Tibial artery (tissue), 4 donors: ENCODE results near the gene TMEM178A.

Experiments used
- DNase-seq, 2 donors: peaks; one replicate each; pipeline ENCODE4 v3.0.0-alpha.2; 2019
- H3K27ac ChIP-seq, 2 donors: fragments of 200-600 bp; sonication (generic) in 1 of 2; 1 replicate in 1 of 2; 2 replicates in 1 of 2; pipeline ENCODE4 v1.5.1; 2018 to 2019; ENCODE audit warnings: mild to moderate bottlenecking in 1 of 2
- H3K27me3 ChIP-seq, 2 donors: fragments of 200-600 bp; sonication (generic) in 1 of 2; one replicate each; pipeline versions ENCODE4 v1.5.1 to v1.6.0; 2016 to 2019
- H3K36me3 ChIP-seq, 3 donors: fragments of 200-600 bp; sonication (generic) in 2 of 3; one replicate each; pipeline ENCODE4 v1.5.1; 2016 to 2019; ENCODE audit warnings: mild to moderate bottlenecking in 2 of 3
- H3K4me1 ChIP-seq, 4 donors: fragments of 200-600 bp; sonication (generic) in 2 of 4; 1 replicate in 3 of 4; 2 replicates in 1 of 4; pipeline ENCODE4 v1.5.1; 2016 to 2019
- H3K4me3 ChIP-seq, 2 donors: fragments of 200-600 bp; sonication (generic) in 1 of 2; 1 replicate in 1 of 2; 2 replicates in 1 of 2; pipeline ENCODE4 v1.5.1; 2018 to 2019; ENCODE audit warnings: mild to moderate bottlenecking in 2 of 2
- H3K9me3 ChIP-seq, 3 donors: fragments of 200-600 bp; sonication (generic) in 1 of 3; one replicate each; pipeline ENCODE4 v1.5.1; 2016 to 2019
- CTCF ChIP-seq, 2 experiments: fragments of 200-600 bp in 1 of 2; fragments of 450-650 bp in 1 of 2; IDR thresholded peaks; one replicate each; pipeline ENCODE4 v1.5.1; 2017 to 2019; ENCODE audit warnings: antibody characterized with exemption in 2 of 2, mild to moderate bottlenecking in 1 of 2, moderate library complexity in 1 of 2
- intact Hi-C: fragments of 100-400 bp; cut with DNase I; formaldehyde crosslinking; loops from one replicate; pipeline ENCODE4 v1.15.0; 2023; ENCODE audit warnings: low total_unique reads

TMEM178A gene

GRCh38 chr2:39734445-39734844, 68.7 kb downstream of the TMEM178A start:
- Histone ChIP-seq H3K9me3 (no peaks in the 10 kb centered on the region), H3K4me3 (no peak overlapping the region), H3K27ac (peak overlapping the region; percentile 71 to 72), H3K36me3 (peaks cover 0 to 20% (median 11%) of the 10 kb centered on the region in 3 donors), H3K4me1 (peaks cover 0 to 80% (median 29%) of the 10 kb centered on the region in 4 donors), H3K27me3 (no peaks in the 10 kb centered on the region)
- no peak for TF ChIP-seq CTCF (IDR thresholded peaks at IDR 0.05)
- intact Hi-C loops: no loop called here
- no peak for DNase-seq

- peak overlapping the region in 1 of 2 donors; percentile 17 for H3K4me3 ChIP-seq
- no peaks in the 10 kb centered on the region for H3K27me3 ChIP-seq
- DNase-seq: no peak
- H3K9me3 ChIP-seq: no peaks in the 10 kb centered on the region
- intact Hi-C loops: no loop called here
- no peak for TF ChIP-seq CTCF (IDR thresholded peaks at IDR 0.05)
- peak overlapping the region; percentile 71 to 72 for H3K27ac ChIP-seq
- H3K36me3 ChIP-seq: peaks cover 4 to 29% (median 8%) of the 10 kb centered on the region in 3 donors
- peaks cover 0 to 84% (median 29%) of the 10 kb centered on the region in 4 donors for H3K4me1 ChIP-seq
Observed at GRCh38 chr2:39735648-39736047, 69.9 kb downstream of the TMEM178A start.

- Histone ChIP-seq H3K36me3 (peaks cover 0 to 34% (median 13%) of the 10 kb centered on the region in 3 donors), H3K4me3 (peak overlapping the region; percentile 6 to 17), H3K9me3 (no peaks in the 10 kb centered on the region), H3K27me3 (no peaks in the 10 kb centered on the region), H3K27ac (peak overlapping the region; percentile 71 to 72), H3K4me1 (peaks cover 0 to 80% (median 29%) of the 10 kb centered on the region in 4 donors)
- intact Hi-C loops: no loop called here
- TF ChIP-seq CTCF (IDR thresholded peaks at IDR 0.05): no peak
- DNase-seq: peak in 1 of 2 donors; percentile 69
Observed at GRCh38 chr2:39736640-39737039, 70.9 kb downstream of the TMEM178A start.

GRCh38 chr2:39737661-39738060, 71.9 kb downstream of the TMEM178A start:
- intact Hi-C loops: no loop called here
- H3K4me1 ChIP-seq: peaks cover 0 to 70% (median 28%) of the 10 kb centered on the region in 4 donors

GRCh38 chr2:39738936-39739335, 73.2 kb downstream of the TMEM178A start:
- Histone ChIP-seq H3K27ac (peak overlapping the region; percentile 22 to 47), H3K9me3 (no peaks in the 10 kb centered on the region), H3K4me3 (no peak overlapping the region), H3K36me3 (peaks cover 17 to 41% (median 20%) of the 10 kb centered on the region in 3 donors), H3K4me1 (peaks cover 0 to 57% (median 26%) of the 10 kb centered on the region in 4 donors), H3K27me3 (no peaks in the 10 kb centered on the region)
- intact Hi-C loops: no loop called here
- no peak for TF ChIP-seq CTCF (IDR thresholded peaks at IDR 0.05)
- DNase-seq: no peak

More at GRCh38 chr2:39737661-39738060, 71.9 kb downstream of the TMEM178A start:
- Histone ChIP-seq H3K9me3 (no peaks in the 10 kb centered on the region), H3K27me3 (no peaks in the 10 kb centered on the region), H3K27ac (peak overlapping the region; percentile 71 to 72), H3K4me3 (peak overlapping the region; percentile 29 to 41), H3K36me3 (peaks cover 5 to 39% (median 19%) of the 10 kb centered on the region in 3 donors)
- no peak for TF ChIP-seq CTCF (IDR thresholded peaks at IDR 0.05)
- DNase-seq: peak; percentile 40 to 84
